ENCODE measurements around the gene PREX1. TPM values are rescaled to one million over a fixed set of nuclear protein-coding genes. Genes with fewer than 3 reads are reported as not detected.

The PREX1 gene
- total and polyA plus RNA-seq, 10 donors = 36.7 to 279 (median 157) TPM

- DNase-seq = no peak
- intact Hi-C loops (cut with DNase I; ENCODE audit: low total_unique reads) = no loop called here
- Histone ChIP-seq H3K27ac (peak overlapping the region in 3 of 8 donors; percentile 30 to 97 (median 32)), H3K27me3 (replicated peaks in 1 of 7) (no peaks in the 10 kb centered on the region), H3K9me3 (peaks cover 0 to 10% (median 2%) of the 10 kb centered on the region in 8 donors), H3K4me1 (peaks cover 39 to 100% (median 85%) of the 10 kb centered on the region in 6 donors), H3K4me3 (no peak overlapping the region), H3K36me3 (peaks cover 0 to 14% (median 0%) of the 10 kb centered on the region in 6 donors)
- 96 to 100% (median 99%) methylated on average over 2 of the region's 2 CpGs for WGBS, 5 donors
- no peak for TF ChIP-seq POLR2A (IDR thresholded peaks at IDR 0.05)
- no peak for TF ChIP-seq CTCF (IDR thresholded peaks at IDR 0.05 in 8 of 11, conservative IDR thresholded peaks at IDR 0.05 in 3 of 11)
- TF ChIP-seq POLR2AphosphoS5 (IDR thresholded peaks at IDR 0.05) = no peak
Measured at GRCh38 chr20:48779435-48779834, 48.4 kb downstream of the PREX1 start.

- peaks cover 45 to 100% (median 85%) of the 10 kb centered on the region in 6 donors for H3K4me1 ChIP-seq
- DNase-seq = peak; percentile 1
- WGBS, 5 donors = 85 to 94% (median 90%) methylated on average over 4 of the region's 4 CpGs
- no peaks in the 10 kb centered on the region for H3K27me3 ChIP-seq (replicated peaks in 1 of 7)
- H3K4me3 ChIP-seq = peak overlapping the region in 1 of 8 donors; percentile 52
- peaks cover 0 to 10% (median 2%) of the 10 kb centered on the region in 8 donors for H3K9me3 ChIP-seq
- H3K27ac ChIP-seq = peak overlapping the region in 7 of 8 donors; percentile 67 to 97 (median 86)
- no peak for TF ChIP-seq POLR2AphosphoS5 (IDR thresholded peaks at IDR 0.05)
- TF ChIP-seq POLR2A (IDR thresholded peaks at IDR 0.05) = no peak
- TF ChIP-seq CTCF (IDR thresholded peaks at IDR 0.05 in 8 of 11, conservative IDR thresholded peaks at IDR 0.05 in 3 of 11) = no peak
- intact Hi-C loops (cut with DNase I; ENCODE audit: low total_unique reads) = no loop called here
- H3K36me3 ChIP-seq = peaks cover 0 to 11% (median 0%) of the 10 kb centered on the region in 6 donors
Measured at GRCh38 chr20:48777821-48778220, 50.0 kb downstream of the PREX1 start.

- H3K27ac ChIP-seq = peak overlapping the region in 7 of 8 donors; percentile 67 to 97 (median 86)
- DNase-seq = peak; percentile 79
- 57 to 75% (median 66%) methylated on average over 8 of the region's 8 CpGs for WGBS, 5 donors
Measured at GRCh38 chr20:48777005-48777404, 50.8 kb downstream of the PREX1 start.

More at GRCh38 chr20:48777005-48777404, 50.8 kb downstream of the PREX1 start:
- Histone ChIP-seq H3K36me3 (peaks cover 0 to 11% (median 0%) of the 10 kb centered on the region in 6 donors), H3K9me3 (peaks cover 0 to 10% (median 2%) of the 10 kb centered on the region in 8 donors), H3K4me1 (peaks cover 45 to 100% (median 85%) of the 10 kb centered on the region in 6 donors), H3K4me3 (peak overlapping the region in 1 of 8 donors; percentile 52), H3K27me3 (replicated peaks in 1 of 7) (no peaks in the 10 kb centered on the region)
- intact Hi-C loops (cut with DNase I; ENCODE audit: low total_unique reads) = no loop called here
- TF ChIP-seq POLR2AphosphoS5 (IDR thresholded peaks at IDR 0.05) = peak in 2 of 3 donors; percentile 17 to 77
- no peak for TF ChIP-seq CTCF (IDR thresholded peaks at IDR 0.05 in 8 of 11, conservative IDR thresholded peaks at IDR 0.05 in 3 of 11)

Data from spleen (tissue), 11 donors.